Measurements from ENCODE around the gene EPDR1.

EPDR1 gene

DNA sequence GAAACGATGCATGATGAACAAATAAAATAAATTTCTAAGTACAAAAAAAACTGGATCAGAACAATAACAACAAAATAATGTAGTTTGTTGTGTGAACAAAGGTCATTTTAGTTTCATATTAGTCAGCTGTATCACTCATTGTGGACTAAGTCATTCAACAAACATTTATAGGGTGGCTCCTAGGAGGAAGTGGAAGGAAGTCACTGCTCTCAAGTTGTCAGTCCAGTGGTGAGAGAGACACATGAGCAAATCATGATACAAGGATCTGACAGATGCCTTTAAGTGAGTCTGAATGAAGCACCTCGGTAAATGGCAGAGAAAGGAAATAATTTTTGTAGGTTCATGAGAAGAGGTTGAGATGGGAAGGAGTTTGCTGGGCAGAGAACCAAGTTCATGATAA is 56.8 kb downstream of the EPDR1 start:
- Histone ChIP-seq H4K8ac (ENCODE audit: low read depth, low read length) (no peak overlapping the region), H3K79me1 (ENCODE audit: low read length) (no peaks in the 10 kb centered on the region)
- WGBS (ENCODE audit: extremely low coverage, insufficient coverage, insufficient read length) = no CpG with 5 or more reads among the region's 2 CpGs

DNA sequence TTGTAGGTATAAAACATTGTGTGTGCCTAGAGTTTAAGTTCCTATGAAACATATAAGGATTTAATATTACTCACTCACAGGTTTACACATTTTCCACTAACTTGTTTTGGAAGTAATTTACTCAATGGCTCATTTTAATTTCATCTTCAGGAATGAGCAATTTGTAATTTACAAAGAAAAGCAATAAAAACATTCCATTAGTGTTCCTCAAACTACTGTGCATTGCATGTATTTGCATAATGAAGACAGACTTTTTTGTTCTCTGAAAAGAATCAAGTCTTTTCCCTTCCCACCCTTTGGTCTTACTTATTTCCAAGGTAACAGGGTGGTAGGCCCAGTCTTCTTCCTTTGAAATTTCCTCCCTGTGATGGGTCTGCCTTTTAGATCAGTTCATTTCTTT is 61.2 kb downstream of the EPDR1 start:
- Histone ChIP-seq H2AK5ac (ENCODE audit: low read length) (no peak overlapping the region), H3K18ac (ENCODE audit: low read length) (no peak overlapping the region), H4K8ac (ENCODE audit: low read depth, low read length) (no peak overlapping the region), H3K4me3 (ENCODE audit: low read depth, low read length) (no peak overlapping the region), H3K4ac (ENCODE audit: low read depth, low read length) (no peak overlapping the region), H2BK5ac (ENCODE audit: low read depth, low read length, poor library complexity) (no peak overlapping the region), H3K27ac (ENCODE audit: low read depth, low read length) (no peak overlapping the region), H3K9ac (ENCODE audit: low read length) (no peak overlapping the region), H3K23ac (ENCODE audit: low read length) (no peak overlapping the region), H2BK12ac (ENCODE audit: low read length) (no peak overlapping the region), H3K79me2 (ENCODE audit: control insufficient read depth, insufficient read depth, low read length, poor library complexity) (no peaks in the 10 kb centered on the region), H3K36me3 (ENCODE audit: control insufficient read depth in 1 of 2, insufficient read depth in 2 of 2, low read length in 2 of 2) (no peaks in the 10 kb centered on the region), H3K79me1 (ENCODE audit: low read length) (no peaks in the 10 kb centered on the region), H3K14ac (ENCODE audit: low read length) (no peak overlapping the region), H3K4me1 (ENCODE audit: control insufficient read depth in 1 of 2, insufficient read depth in 2 of 2, low read length in 2 of 2) (no peaks in the 10 kb centered on the region), H2BK120ac (ENCODE audit: insufficient read depth, low read length, poor library complexity) (no peak overlapping the region), H3K4me2 (ENCODE audit: low read length) (no peak overlapping the region), H4K12ac (ENCODE audit: low read depth, low read length) (no peak overlapping the region), H4K91ac (ENCODE audit: low read depth, low read length) (no peak overlapping the region), H3K27me3 (ENCODE audit: insufficient read depth, low read length) (no peaks in the 10 kb centered on the region), H2AFZ (ENCODE audit: insufficient read depth, low read length, poor library complexity) (no peak overlapping the region), H3K9me3 (ENCODE audit: insufficient read depth, low read depth, low read length) (no peaks in the 10 kb centered on the region)
- no peak for DNase-seq

More for the DNA sequence above, 56.8 kb downstream of the EPDR1 start:
- Histone ChIP-seq H2BK5ac (ENCODE audit: low read depth, low read length, poor library complexity) (no peak overlapping the region), H3K9ac (ENCODE audit: low read length) (no peak overlapping the region), H2BK12ac (ENCODE audit: low read length) (no peak overlapping the region), H3K27ac (ENCODE audit: low read depth, low read length) (no peak overlapping the region), H2AFZ (ENCODE audit: insufficient read depth, low read length, poor library complexity) (no peak overlapping the region), H2AK5ac (ENCODE audit: low read length) (no peak overlapping the region), H3K79me2 (ENCODE audit: control insufficient read depth, insufficient read depth, low read length, poor library complexity) (no peaks in the 10 kb centered on the region), H3K4ac (ENCODE audit: low read depth, low read length) (no peak overlapping the region), H3K4me2 (ENCODE audit: low read length) (no peak overlapping the region), H3K23ac (ENCODE audit: low read length) (no peak overlapping the region), H3K4me3 (ENCODE audit: low read depth, low read length) (no peak overlapping the region), H3K4me1 (ENCODE audit: control insufficient read depth in 1 of 2, insufficient read depth in 2 of 2, low read length in 2 of 2) (no peaks in the 10 kb centered on the region), H2BK120ac (ENCODE audit: insufficient read depth, low read length, poor library complexity) (no peak overlapping the region), H3K9me3 (ENCODE audit: insufficient read depth, low read depth, low read length) (no peaks in the 10 kb centered on the region), H3K36me3 (ENCODE audit: control insufficient read depth in 1 of 2, insufficient read depth in 2 of 2, low read length in 2 of 2) (no peaks in the 10 kb centered on the region), H3K14ac (ENCODE audit: low read length) (no peak overlapping the region), H4K12ac (ENCODE audit: low read depth, low read length) (no peak overlapping the region), H3K27me3 (ENCODE audit: insufficient read depth, low read length) (no peaks in the 10 kb centered on the region), H3K18ac (ENCODE audit: low read length) (no peak overlapping the region), H4K91ac (ENCODE audit: low read depth, low read length) (no peak overlapping the region)
- no peak for DNase-seq

DNA sequence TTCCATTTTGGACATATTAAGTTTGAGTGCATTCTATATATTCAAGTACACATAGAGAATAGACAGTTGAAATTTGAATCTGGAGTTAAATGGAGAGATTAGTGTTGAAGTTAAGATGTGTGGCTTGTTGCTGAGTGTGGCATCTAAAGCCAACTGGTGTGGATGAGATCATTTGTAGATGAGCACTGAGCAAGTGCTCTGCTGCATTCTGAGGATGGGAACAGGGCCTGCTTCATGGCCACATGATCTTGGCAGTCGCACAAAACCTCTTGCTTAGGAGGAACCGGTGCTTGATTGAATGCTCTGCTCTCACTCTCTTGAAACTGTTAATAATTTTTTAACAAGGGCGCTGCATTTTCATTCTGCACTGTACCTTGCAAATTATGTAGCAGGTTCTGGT is 62.0 kb downstream of the EPDR1 start:
- H3K4me1 ChIP-seq (ENCODE audit: control insufficient read depth in 1 of 2, insufficient read depth in 2 of 2, low read length in 2 of 2) = no peaks in the 10 kb centered on the region
- H3K4me2 ChIP-seq (ENCODE audit: low read length) = no peak overlapping the region
- no peak overlapping the region for H3K4ac ChIP-seq (ENCODE audit: low read depth, low read length)
- H2AK5ac ChIP-seq (ENCODE audit: low read length) = no peak overlapping the region
- H4K91ac ChIP-seq (ENCODE audit: low read depth, low read length) = no peak overlapping the region
- H3K9me3 ChIP-seq (ENCODE audit: insufficient read depth, low read depth, low read length) = no peaks in the 10 kb centered on the region
- H4K8ac ChIP-seq (ENCODE audit: low read depth, low read length) = no peak overlapping the region
- no CpG with 5 or more reads among the region's 3 CpGs for WGBS (ENCODE audit: extremely low coverage, insufficient coverage, insufficient read length)
- no peaks in the 10 kb centered on the region for H3K27me3 ChIP-seq (ENCODE audit: insufficient read depth, low read length)
- H3K27ac ChIP-seq (ENCODE audit: low read depth, low read length) = no peak overlapping the region
- H3K4me3 ChIP-seq (ENCODE audit: low read depth, low read length) = no peak overlapping the region
- H3K14ac ChIP-seq (ENCODE audit: low read length) = no peak overlapping the region
- H2BK120ac ChIP-seq (ENCODE audit: insufficient read depth, low read length, poor library complexity) = no peak overlapping the region
- H3K9ac ChIP-seq (ENCODE audit: low read length) = no peak overlapping the region
- no peak overlapping the region for H2BK12ac ChIP-seq (ENCODE audit: low read length)
- no peaks in the 10 kb centered on the region for H3K36me3 ChIP-seq (ENCODE audit: control insufficient read depth in 1 of 2, insufficient read depth in 2 of 2, low read length in 2 of 2)
- no peaks in the 10 kb centered on the region for H3K79me2 ChIP-seq (ENCODE audit: control insufficient read depth, insufficient read depth, low read length, poor library complexity)
- no peak overlapping the region for H2BK5ac ChIP-seq (ENCODE audit: low read depth, low read length, poor library complexity)
- no peak overlapping the region for H4K12ac ChIP-seq (ENCODE audit: low read depth, low read length)
- no peaks in the 10 kb centered on the region for H3K79me1 ChIP-seq (ENCODE audit: low read length)
- no peak for DNase-seq
- no peak overlapping the region for H3K18ac ChIP-seq (ENCODE audit: low read length)
- H2AFZ ChIP-seq (ENCODE audit: insufficient read depth, low read length, poor library complexity) = no peak overlapping the region
- H3K23ac ChIP-seq (ENCODE audit: low read length) = no peak overlapping the region

DNA sequence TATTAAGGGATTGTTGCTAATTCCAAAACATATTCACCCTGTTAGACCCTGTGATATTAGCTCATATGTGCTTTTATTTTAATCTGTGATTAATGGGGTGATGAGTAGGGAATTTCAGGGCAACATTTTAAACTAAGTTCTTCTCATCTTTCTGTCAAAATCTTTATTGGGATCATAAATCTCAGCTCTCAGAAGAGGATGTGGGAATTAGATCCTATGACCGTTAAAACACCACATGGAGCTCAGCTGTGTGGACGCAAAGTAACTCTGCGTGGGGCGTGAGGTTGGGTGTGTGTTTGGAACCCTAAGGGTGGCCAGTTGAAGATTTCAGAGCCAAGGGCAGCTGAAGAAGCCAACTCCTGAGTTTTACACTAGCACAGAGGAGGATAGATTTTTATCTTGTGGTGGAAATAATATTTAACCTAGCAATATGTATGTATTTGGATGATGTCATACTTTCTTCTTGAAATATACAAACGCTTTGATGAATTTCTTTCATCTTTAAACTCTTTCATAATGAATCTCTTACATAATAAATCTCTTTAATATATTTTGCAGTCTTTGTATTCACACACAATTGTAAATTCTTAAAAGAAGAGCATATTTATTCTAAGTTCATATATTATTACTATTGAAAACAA is 64.4 kb downstream of the EPDR1 start:
- Histone ChIP-seq H3K14ac (ENCODE audit: low read length) (no peak overlapping the region), H3K4me1 (ENCODE audit: control insufficient read depth in 1 of 2, insufficient read depth in 2 of 2, low read length in 2 of 2) (no peaks in the 10 kb centered on the region), H2BK5ac (ENCODE audit: low read depth, low read length, poor library complexity) (no peak overlapping the region), H3K23ac (ENCODE audit: low read length) (no peak overlapping the region), H4K8ac (ENCODE audit: low read depth, low read length) (no peak overlapping the region), H3K27me3 (ENCODE audit: insufficient read depth, low read length) (no peaks in the 10 kb centered on the region), H3K36me3 (ENCODE audit: control insufficient read depth in 1 of 2, insufficient read depth in 2 of 2, low read length in 2 of 2) (no peaks in the 10 kb centered on the region), H3K79me1 (ENCODE audit: low read length) (no peaks in the 10 kb centered on the region), H3K27ac (ENCODE audit: low read depth, low read length) (no peak overlapping the region), H2BK12ac (ENCODE audit: low read length) (no peak overlapping the region), H2AFZ (ENCODE audit: insufficient read depth, low read length, poor library complexity) (no peak overlapping the region), H2BK120ac (ENCODE audit: insufficient read depth, low read length, poor library complexity) (no peak overlapping the region), H4K91ac (ENCODE audit: low read depth, low read length) (no peak overlapping the region), H3K9ac (ENCODE audit: low read length) (no peak overlapping the region), H3K4ac (ENCODE audit: low read depth, low read length) (no peak overlapping the region), H3K4me2 (ENCODE audit: low read length) (no peak overlapping the region), H3K9me3 (ENCODE audit: insufficient read depth, low read depth, low read length) (no peaks in the 10 kb centered on the region), H4K12ac (ENCODE audit: low read depth, low read length) (no peak overlapping the region), H2AK5ac (ENCODE audit: low read length) (no peak overlapping the region), H3K4me3 (ENCODE audit: low read depth, low read length) (no peak overlapping the region), H3K18ac (ENCODE audit: low read length) (no peak overlapping the region), H3K79me2 (ENCODE audit: control insufficient read depth, insufficient read depth, low read length, poor library complexity) (no peaks in the 10 kb centered on the region)
- DNase-seq = no peak
- WGBS (ENCODE audit: extremely low coverage, insufficient coverage, insufficient read length) = no CpG with 5 or more reads among the region's 5 CpGs
